Prostate gland (tissue), 2 donors: Measurements from ENCODE around the gene GALNT8.

Source experiments
- POLR2A ChIP-seq: fragments of 450-650 bp; IDR thresholded peaks from one replicate; pipeline ENCODE4 v1.6.1; 2016; ENCODE audit warnings: antibody characterized with exemption, mild to moderate bottlenecking
- POLR2AphosphoS5 ChIP-seq: sonication (generic); formaldehyde crosslinking; IDR thresholded peaks from one replicate; pipeline ENCODE4 v1.6.1; 2017; ENCODE audit warnings: antibody characterized with exemption
- TF ChIP-seq, protein P1 (sequence below), 4 experiments: fragments of 200-600 bp in 2 of 4; fragments of 450-650 bp in 2 of 4; sonication (generic) in 2 of 4; IDR thresholded peaks; 1 replicate in 3 of 4; 2 replicates in 1 of 4; pipeline ENCODE4 v1.5.1; 2016 to 2019; ENCODE audit warnings: antibody characterized with exemption in 4 of 4, mild to moderate bottlenecking in 2 of 4, moderate library complexity in 2 of 4

- TF ChIP-seq POLR2A, result no peak
- TF ChIP-seq, protein P1, sequence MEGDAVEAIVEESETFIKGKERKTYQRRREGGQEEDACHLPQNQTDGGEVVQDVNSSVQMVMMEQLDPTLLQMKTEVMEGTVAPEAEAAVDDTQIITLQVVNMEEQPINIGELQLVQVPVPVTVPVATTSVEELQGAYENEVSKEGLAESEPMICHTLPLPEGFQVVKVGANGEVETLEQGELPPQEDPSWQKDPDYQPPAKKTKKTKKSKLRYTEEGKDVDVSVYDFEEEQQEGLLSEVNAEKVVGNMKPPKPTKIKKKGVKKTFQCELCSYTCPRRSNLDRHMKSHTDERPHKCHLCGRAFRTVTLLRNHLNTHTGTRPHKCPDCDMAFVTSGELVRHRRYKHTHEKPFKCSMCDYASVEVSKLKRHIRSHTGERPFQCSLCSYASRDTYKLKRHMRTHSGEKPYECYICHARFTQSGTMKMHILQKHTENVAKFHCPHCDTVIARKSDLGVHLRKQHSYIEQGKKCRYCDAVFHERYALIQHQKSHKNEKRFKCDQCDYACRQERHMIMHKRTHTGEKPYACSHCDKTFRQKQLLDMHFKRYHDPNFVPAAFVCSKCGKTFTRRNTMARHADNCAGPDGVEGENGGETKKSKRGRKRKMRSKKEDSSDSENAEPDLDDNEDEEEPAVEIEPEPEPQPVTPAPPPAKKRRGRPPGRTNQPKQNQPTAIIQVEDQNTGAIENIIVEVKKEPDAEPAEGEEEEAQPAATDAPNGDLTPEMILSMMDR (IDR thresholded peaks at IDR 0.05), result no peak
- no peak for TF ChIP-seq POLR2AphosphoS5
Measured at GRCh38 chr12:4771172-4771959, 51.2 kb downstream of the GALNT8 start.
